Natural killer cell (primary cell): ENCODE data around the gene PTPRN2. TPM values are rescaled to one million over a fixed set of nuclear protein-coding genes. Genes with fewer than 3 reads are reported as not detected.
"Not testable (repeated sequence)": the region's sequence is repeated elsewhere in the genome, so short reads cannot be mapped to it uniquely, and the experiment has no call there.

Experiments used
- ATAC-seq, 3 donors: fragments of 150-1000 bp in 2 of 3; fragments of 200-7000 bp in 1 of 3; cut with Tn5 transposase; 1 replicate in 1 of 3; 2 replicates in 2 of 3; pipeline ENCODE4 v1.10.0; 2021; ENCODE audit warnings: mild to moderate bottlenecking in 2 of 3, moderate library complexity in 2 of 3
- DNase-seq, 2 donors: peaks; one replicate each; pipeline versions ENCODE4 v3.0.0 to v3.0.0-alpha.2; 2013 to 2021; ENCODE audit warnings: mixed read lengths in 1 of 2
- H3K27ac ChIP-seq: one replicate; pipeline ENCODE4 v1.5.1; 2013; ENCODE audit warnings: mild to moderate bottlenecking, low read length
- H3K27me3 ChIP-seq: one replicate; pipeline ENCODE4 v1.6.1; 2013; ENCODE audit warnings: low read length; ENCODE audit not compliant: control insufficient read depth, insufficient read depth
- H3K36me3 ChIP-seq: one replicate; pipeline ENCODE4 v1.6.1; 2013; ENCODE audit warnings: low read length; ENCODE audit not compliant: control insufficient read depth, insufficient read depth
- H3K4me1 ChIP-seq: one replicate; pipeline ENCODE4 v1.6.1; 2013; ENCODE audit warnings: low read length; ENCODE audit not compliant: control insufficient read depth, insufficient read depth
- H3K4me3 ChIP-seq: one replicate; pipeline ENCODE4 v1.5.1; 2013; ENCODE audit warnings: low read length
- H3K9me3 ChIP-seq: one replicate; pipeline ENCODE4 v1.6.1; 2013; ENCODE audit warnings: low read length; ENCODE audit not compliant: control insufficient read depth, insufficient read depth
- H3K27ac Mint-ChIP-seq, 2 donors: one replicate each; pipeline ENCODE4 v1.8.0; 2022; ENCODE audit warnings: mild to moderate bottlenecking in 2 of 2, mixed read lengths in 2 of 2, moderate library complexity in 1 of 2
- H3K27me3 Mint-ChIP-seq, 2 donors: one replicate each; pipeline ENCODE4 v1.8.0; 2022; ENCODE audit warnings: low read depth in 2 of 2, mixed read lengths in 2 of 2
- H3K36me3 Mint-ChIP-seq: one replicate; pipeline ENCODE4 v1.8.0; 2022; ENCODE audit warnings: mixed read lengths
- H3K4me1 Mint-ChIP-seq, 2 donors: one replicate each; pipeline ENCODE4 v1.8.0; 2022; ENCODE audit warnings: mixed read lengths in 2 of 2
- H3K4me3 Mint-ChIP-seq: one replicate; pipeline ENCODE4 v1.8.0; 2022; ENCODE audit warnings: mild to moderate bottlenecking, moderate library complexity, mixed read lengths
- H3K9me3 Mint-ChIP-seq, 2 donors: one replicate each; pipeline ENCODE4 v1.8.0; 2022; ENCODE audit warnings: mixed read lengths in 2 of 2
- CTCF ChIP-seq: fragments of 200-600 bp; IDR thresholded peaks from one replicate; pipeline ENCODE4 v1.8.0; 2022; ENCODE audit warnings: antibody characterized with exemption
- WGBS: methylation state at CpG from one replicate; pipeline ENCODE4 v1.1.7; 2013; ENCODE audit warnings: missing lambda C conversion rate; ENCODE audit not compliant: insufficient coverage; 5-methylcytosine and 5-hydroxymethylcytosine counted together
- intact Hi-C: fragments of 100-400 bp; cut with micrococcal nuclease; formaldehyde crosslinking; loops from one replicate; pipeline ENCODE4 v1.14.2; 2022
- total RNA-seq, 4 donors: library from RNA; stranded (reverse); fragments of 120-200 nt in 1 of 4; gene quantifications; one replicate each; pipeline versions ENCODE4 v1.2.3 to v1.2.4, GENCODE V29; 2013 to 2022

The PTPRN2 gene
- total RNA-seq, 3 donors from 2014 or later (not counting 1 experiment from before 2014, with no cell fraction given) = 1.3 to 2.5 (median 1.9) TPM

- H3K36me3 ChIP-seq = no peaks in the 10 kb centered on the region
- H3K27ac ChIP-seq = no peak overlapping the region
- WGBS = 91% methylated on average over 12 of the region's 12 CpGs
- H3K36me3 Mint-ChIP-seq = no peaks in the 10 kb centered on the region
- no peaks in the 10 kb centered on the region for H3K4me1 Mint-ChIP-seq
- DNase-seq = no peak
- H3K27me3 Mint-ChIP-seq = peaks cover 4 to 12% of the 10 kb centered on the region in 2 donors
- ATAC-seq = no peak
- H3K4me3 Mint-ChIP-seq = no peak overlapping the region
- no peak overlapping the region for H3K27ac Mint-ChIP-seq
- intact Hi-C loops = no loop called here
- no peaks in the 10 kb centered on the region for H3K9me3 ChIP-seq
- no peaks in the 10 kb centered on the region for H3K9me3 Mint-ChIP-seq
- no peaks in the 10 kb centered on the region for H3K27me3 ChIP-seq
- no peak overlapping the region for H3K4me3 ChIP-seq
- H3K4me1 ChIP-seq = no peaks in the 10 kb centered on the region
- no peak for TF ChIP-seq CTCF
Observed at GRCh38 chr7:157779206-157779605, 808.4 kb downstream of the PTPRN2 start.

GRCh38 chr7:157777194-157777762 lies 810.3 kb downstream of the PTPRN2 start:
- H3K27ac Mint-ChIP-seq, DNase-seq, H3K4me1 Mint-ChIP-seq, ATAC-seq, H3K4me3 Mint-ChIP-seq, H3K9me3 Mint-ChIP-seq, H3K36me3 Mint-ChIP-seq, intact Hi-C loops, H3K36me3 ChIP-seq, H3K27ac ChIP-seq, H3K4me3 ChIP-seq, H3K4me1 ChIP-seq, H3K27me3 ChIP-seq, H3K9me3 ChIP-seq: not testable (repeated sequence)
- peaks cover 4 to 12% of the 10 kb centered on the region in 2 donors for H3K27me3 Mint-ChIP-seq
- WGBS = 94% methylated on average over 16 of the region's 16 CpGs

- Mint-ChIP-seq H3K4me3 (no peak overlapping the region), H3K27ac (no peak overlapping the region), H3K27me3 (peaks cover 10 to 12% of the 10 kb centered on the region in 2 donors), H3K9me3 (peaks cover 4 to 7% of the 10 kb centered on the region in 2 donors), H3K4me1 (no peaks in the 10 kb centered on the region), H3K36me3 (no peaks in the 10 kb centered on the region)
- peaks cover 6% of the 10 kb centered on the region for H3K9me3 ChIP-seq
- H3K36me3 ChIP-seq = no peaks in the 10 kb centered on the region
- ATAC-seq (no peak), DNase-seq (no peak)
- H3K27ac ChIP-seq = no peak overlapping the region
- H3K4me1 ChIP-seq = no peaks in the 10 kb centered on the region
- H3K4me3 ChIP-seq = no peak overlapping the region
- intact Hi-C loops = no loop called here
- 85% methylated on average over 25 of the region's 25 CpGs for WGBS
- TF ChIP-seq CTCF = no peak
- no peaks in the 10 kb centered on the region for H3K27me3 ChIP-seq
Observed at GRCh38 chr7:157775560-157776332, 811.9 kb downstream of the PTPRN2 start.

GRCh38 chr7:157775021-157775559 lies 812.5 kb downstream of the PTPRN2 start:
- TF ChIP-seq CTCF = no peak
- 89% methylated on average over 25 of the region's 25 CpGs for WGBS
- Mint-ChIP-seq H3K4me1 (no peaks in the 10 kb centered on the region), H3K36me3 (no peaks in the 10 kb centered on the region), H3K27me3 (peaks cover 10 to 12% of the 10 kb centered on the region in 2 donors), H3K27ac (no peak overlapping the region), H3K4me3 (no peak overlapping the region), H3K9me3 (peaks cover 4 to 7% of the 10 kb centered on the region in 2 donors)
- no peak for DNase-seq
- Histone ChIP-seq H3K27me3 (no peaks in the 10 kb centered on the region), H3K27ac (no peak overlapping the region), H3K9me3 (peaks cover 7% of the 10 kb centered on the region), H3K4me3 (no peak overlapping the region), H3K4me1 (no peaks in the 10 kb centered on the region), H3K36me3 (no peaks in the 10 kb centered on the region)
- no peak for ATAC-seq
- intact Hi-C loops = no loop called here
